K562 (cell line): ENCODE data around the gene ATP2A2. TPM values are rescaled to one million over a fixed set of nuclear protein-coding genes. Genes with fewer than 3 reads are reported as not detected.

Experiments used
- ARID3B ChIP-seq: fragments of 250-450 bp; sonication (Bioruptor Pico); IDR thresholded peaks from 2 replicates; pipeline ENCODE4 v1.4.0; 2020; ENCODE audit warnings: borderline replicate concordance
- ILK ChIP-seq: fragments of 450-650 bp; IDR thresholded peaks from 2 replicates; pipeline ENCODE4 v1.6.1; 2016; ENCODE audit warnings: missing genetic modification characterization, low read depth, mild to moderate bottlenecking, missing compliant biosample characterization, moderate library complexity, borderline replicate concordance
- KAT7 ChIP-seq: sonication (generic); formaldehyde crosslinking; IDR thresholded peaks from 2 replicates; pipeline ENCODE4 v1.8.0; 2022; ENCODE audit warnings: missing genetic modification reagents, mild to moderate bottlenecking, borderline replicate concordance
- NR4A1 ChIP-seq, 2 experiments: fragments of 250-450 bp in 1 of 2; fragments of 450-650 bp in 1 of 2; sonication (Bioruptor Pico) in 1 of 2; IDR thresholded peaks; 2 replicates each; pipeline versions ENCODE4 v1.4.0 to v1.6.1; 2016 to 2020; ENCODE audit warnings: mild to moderate bottlenecking in 2 of 2, missing compliant biosample characterization in 1 of 2, missing genetic modification characterization in 1 of 2, moderate library complexity in 1 of 2
- NUFIP1 ChIP-seq: fragments of 450-650 bp; IDR thresholded peaks from 2 replicates; pipeline ENCODE4 v1.6.1; 2018; ENCODE audit not compliant: partially characterized antibody
- POLR2B ChIP-seq: fragments of 450-650 bp; IDR thresholded peaks from 2 replicates; pipeline ENCODE4 v1.6.1; 2018; ENCODE audit warnings: low read depth; ENCODE audit not compliant: partially characterized antibody
- ZFX ChIP-seq: sonication (generic); formaldehyde crosslinking; IDR thresholded peaks from 2 replicates; pipeline ENCODE4 v1.8.0; 2022; ENCODE audit warnings: mild to moderate bottlenecking, missing genetic modification reagents, moderate library complexity
- ZNF140 ChIP-seq: fragments of 250-450 bp; sonication (Bioruptor Pico); IDR thresholded peaks from 2 replicates; pipeline ENCODE4 v1.8.0; 2021; ENCODE audit warnings: moderate library complexity, mild to moderate bottlenecking, inconsistent platforms
- ZNF589 ChIP-seq: fragments of 200-800 bp; sonication (Bioruptor generic); IDR thresholded peaks from 2 replicates; pipeline ENCODE4 v1.6.1; 2016; ENCODE audit warnings: low read depth, missing genetic modification characterization, missing compliant biosample characterization
- polyA plus RNA-seq, 8 experiments: library from polyadenylated mRNA; depleted of rRNA in 4 of 8; stranded (reverse) in 5 of 8; unstranded in 3 of 8; fragments of >200 nt; fragmentation: Nextera tagmentation in 2 of 8; fragmentation: Illumina TruSeq in 1 of 8; extraction: Ambion mirVana in 2 of 8; extraction: Trizol in 1 of 8; gene quantifications; 2 replicates each; pipeline versions ENCODE4 v1.2.1 to v1.2.3, GENCODE V29; 2011 to 2014; ENCODE audit warnings: inconsistent platforms in 1 of 8, missing spikeins in 1 of 8
- total RNA-seq, 7 experiments: library from RNA; depleted of rRNA in 6 of 7; stranded (reverse); fragments of >200 nt in 6 of 7; fragmentation: Illumina TruSeq in 2 of 7; extraction: Trizol in 2 of 7; gene quantifications; 2 replicates each; pipeline versions ENCODE4 v1.2.1 to v1.2.3, GENCODE V29; 2011 to 2021; ENCODE audit warnings: low replicate concordance in 1 of 7
- TF ChIP-seq, protein P1 (sequence below): fragments of 450-650 bp; IDR thresholded peaks from 2 replicates; pipeline ENCODE4 v1.6.1; 2016; ENCODE audit warnings: mild to moderate bottlenecking, moderate library complexity
- TF ChIP-seq, protein P2 (sequence below), 2 experiments: fragments of 450-650 bp; conservative IDR thresholded peaks; 2 replicates each; pipeline ENCODE4 v1.6.1; 2017; ENCODE audit warnings: mild to moderate bottlenecking in 2 of 2, moderate library complexity in 2 of 2

The ATP2A2 gene
- total and polyA plus RNA-seq, 9 of the 15 experiments (the other 6 are each of a cell fraction or from before 2014, with no cell fraction given) = 5.2 to 205 (median 51.6) TPM

DNA sequence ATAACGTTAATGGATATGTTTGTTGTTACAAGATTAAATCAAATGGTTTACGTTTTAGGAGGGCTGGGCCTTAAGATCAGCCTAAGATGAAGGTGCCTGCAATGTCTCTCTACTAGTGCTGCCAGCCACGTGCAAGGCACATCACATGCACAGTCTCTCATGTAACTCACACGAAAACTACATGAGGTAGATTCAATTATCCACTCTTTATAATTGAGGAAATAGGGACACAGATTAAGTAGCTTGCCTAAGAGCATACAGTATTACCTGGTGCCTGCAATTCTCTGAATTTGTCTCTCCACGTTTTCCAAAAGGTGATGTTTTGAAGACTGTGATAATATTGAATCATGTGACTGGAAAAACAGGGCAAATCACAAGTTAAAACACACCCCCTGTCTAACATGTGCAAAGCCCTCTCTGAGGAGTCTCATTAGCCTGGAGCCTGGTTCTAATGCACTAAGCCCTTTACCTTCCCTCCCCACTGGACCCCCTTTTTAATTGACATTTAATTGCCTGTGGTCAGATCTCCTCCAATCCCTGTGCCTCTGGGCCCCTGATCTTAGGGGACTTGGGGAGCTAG lies 14.6 kb upstream of the ATP2A2 start (continued):
- TF ChIP-seq, protein P1, sequence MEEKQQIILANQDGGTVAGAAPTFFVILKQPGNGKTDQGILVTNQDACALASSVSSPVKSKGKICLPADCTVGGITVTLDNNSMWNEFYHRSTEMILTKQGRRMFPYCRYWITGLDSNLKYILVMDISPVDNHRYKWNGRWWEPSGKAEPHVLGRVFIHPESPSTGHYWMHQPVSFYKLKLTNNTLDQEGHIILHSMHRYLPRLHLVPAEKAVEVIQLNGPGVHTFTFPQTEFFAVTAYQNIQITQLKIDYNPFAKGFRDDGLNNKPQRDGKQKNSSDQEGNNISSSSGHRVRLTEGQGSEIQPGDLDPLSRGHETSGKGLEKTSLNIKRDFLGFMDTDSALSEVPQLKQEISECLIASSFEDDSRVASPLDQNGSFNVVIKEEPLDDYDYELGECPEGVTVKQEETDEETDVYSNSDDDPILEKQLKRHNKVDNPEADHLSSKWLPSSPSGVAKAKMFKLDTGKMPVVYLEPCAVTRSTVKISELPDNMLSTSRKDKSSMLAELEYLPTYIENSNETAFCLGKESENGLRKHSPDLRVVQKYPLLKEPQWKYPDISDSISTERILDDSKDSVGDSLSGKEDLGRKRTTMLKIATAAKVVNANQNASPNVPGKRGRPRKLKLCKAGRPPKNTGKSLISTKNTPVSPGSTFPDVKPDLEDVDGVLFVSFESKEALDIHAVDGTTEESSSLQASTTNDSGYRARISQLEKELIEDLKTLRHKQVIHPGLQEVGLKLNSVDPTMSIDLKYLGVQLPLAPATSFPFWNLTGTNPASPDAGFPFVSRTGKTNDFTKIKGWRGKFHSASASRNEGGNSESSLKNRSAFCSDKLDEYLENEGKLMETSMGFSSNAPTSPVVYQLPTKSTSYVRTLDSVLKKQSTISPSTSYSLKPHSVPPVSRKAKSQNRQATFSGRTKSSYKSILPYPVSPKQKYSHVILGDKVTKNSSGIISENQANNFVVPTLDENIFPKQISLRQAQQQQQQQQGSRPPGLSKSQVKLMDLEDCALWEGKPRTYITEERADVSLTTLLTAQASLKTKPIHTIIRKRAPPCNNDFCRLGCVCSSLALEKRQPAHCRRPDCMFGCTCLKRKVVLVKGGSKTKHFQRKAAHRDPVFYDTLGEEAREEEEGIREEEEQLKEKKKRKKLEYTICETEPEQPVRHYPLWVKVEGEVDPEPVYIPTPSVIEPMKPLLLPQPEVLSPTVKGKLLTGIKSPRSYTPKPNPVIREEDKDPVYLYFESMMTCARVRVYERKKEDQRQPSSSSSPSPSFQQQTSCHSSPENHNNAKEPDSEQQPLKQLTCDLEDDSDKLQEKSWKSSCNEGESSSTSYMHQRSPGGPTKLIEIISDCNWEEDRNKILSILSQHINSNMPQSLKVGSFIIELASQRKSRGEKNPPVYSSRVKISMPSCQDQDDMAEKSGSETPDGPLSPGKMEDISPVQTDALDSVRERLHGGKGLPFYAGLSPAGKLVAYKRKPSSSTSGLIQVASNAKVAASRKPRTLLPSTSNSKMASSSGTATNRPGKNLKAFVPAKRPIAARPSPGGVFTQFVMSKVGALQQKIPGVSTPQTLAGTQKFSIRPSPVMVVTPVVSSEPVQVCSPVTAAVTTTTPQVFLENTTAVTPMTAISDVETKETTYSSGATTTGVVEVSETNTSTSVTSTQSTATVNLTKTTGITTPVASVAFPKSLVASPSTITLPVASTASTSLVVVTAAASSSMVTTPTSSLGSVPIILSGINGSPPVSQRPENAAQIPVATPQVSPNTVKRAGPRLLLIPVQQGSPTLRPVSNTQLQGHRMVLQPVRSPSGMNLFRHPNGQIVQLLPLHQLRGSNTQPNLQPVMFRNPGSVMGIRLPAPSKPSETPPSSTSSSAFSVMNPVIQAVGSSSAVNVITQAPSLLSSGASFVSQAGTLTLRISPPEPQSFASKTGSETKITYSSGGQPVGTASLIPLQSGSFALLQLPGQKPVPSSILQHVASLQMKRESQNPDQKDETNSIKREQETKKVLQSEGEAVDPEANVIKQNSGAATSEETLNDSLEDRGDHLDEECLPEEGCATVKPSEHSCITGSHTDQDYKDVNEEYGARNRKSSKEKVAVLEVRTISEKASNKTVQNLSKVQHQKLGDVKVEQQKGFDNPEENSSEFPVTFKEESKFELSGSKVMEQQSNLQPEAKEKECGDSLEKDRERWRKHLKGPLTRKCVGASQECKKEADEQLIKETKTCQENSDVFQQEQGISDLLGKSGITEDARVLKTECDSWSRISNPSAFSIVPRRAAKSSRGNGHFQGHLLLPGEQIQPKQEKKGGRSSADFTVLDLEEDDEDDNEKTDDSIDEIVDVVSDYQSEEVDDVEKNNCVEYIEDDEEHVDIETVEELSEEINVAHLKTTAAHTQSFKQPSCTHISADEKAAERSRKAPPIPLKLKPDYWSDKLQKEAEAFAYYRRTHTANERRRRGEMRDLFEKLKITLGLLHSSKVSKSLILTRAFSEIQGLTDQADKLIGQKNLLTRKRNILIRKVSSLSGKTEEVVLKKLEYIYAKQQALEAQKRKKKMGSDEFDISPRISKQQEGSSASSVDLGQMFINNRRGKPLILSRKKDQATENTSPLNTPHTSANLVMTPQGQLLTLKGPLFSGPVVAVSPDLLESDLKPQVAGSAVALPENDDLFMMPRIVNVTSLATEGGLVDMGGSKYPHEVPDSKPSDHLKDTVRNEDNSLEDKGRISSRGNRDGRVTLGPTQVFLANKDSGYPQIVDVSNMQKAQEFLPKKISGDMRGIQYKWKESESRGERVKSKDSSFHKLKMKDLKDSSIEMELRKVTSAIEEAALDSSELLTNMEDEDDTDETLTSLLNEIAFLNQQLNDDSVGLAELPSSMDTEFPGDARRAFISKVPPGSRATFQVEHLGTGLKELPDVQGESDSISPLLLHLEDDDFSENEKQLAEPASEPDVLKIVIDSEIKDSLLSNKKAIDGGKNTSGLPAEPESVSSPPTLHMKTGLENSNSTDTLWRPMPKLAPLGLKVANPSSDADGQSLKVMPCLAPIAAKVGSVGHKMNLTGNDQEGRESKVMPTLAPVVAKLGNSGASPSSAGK = peak; percentile 97
- no peak for TF ChIP-seq ZNF140 (CRISPR knock-in tag)
- TF ChIP-seq ILK = no peak
- no peak for TF ChIP-seq NR4A1 (CRISPR knock-in tag; IDR thresholded peaks at IDR 0.05)
- peak; percentile 70; the same call in 1 of the 2 replicates for TF ChIP-seq NR4A1 (tag; IDR thresholded peaks at IDR 0.05)
- peak; percentile 34; the same call in 1 of the 2 replicates for TF ChIP-seq ZNF589 (CRISPR knock-in tag)
- no peak for TF ChIP-seq KAT7
- TF ChIP-seq POLR2B = no peak
- no peak for TF ChIP-seq NUFIP1
- peak; percentile 52 for TF ChIP-seq ZFX
- TF ChIP-seq ARID3B = no peak
- TF ChIP-seq, protein P2, sequence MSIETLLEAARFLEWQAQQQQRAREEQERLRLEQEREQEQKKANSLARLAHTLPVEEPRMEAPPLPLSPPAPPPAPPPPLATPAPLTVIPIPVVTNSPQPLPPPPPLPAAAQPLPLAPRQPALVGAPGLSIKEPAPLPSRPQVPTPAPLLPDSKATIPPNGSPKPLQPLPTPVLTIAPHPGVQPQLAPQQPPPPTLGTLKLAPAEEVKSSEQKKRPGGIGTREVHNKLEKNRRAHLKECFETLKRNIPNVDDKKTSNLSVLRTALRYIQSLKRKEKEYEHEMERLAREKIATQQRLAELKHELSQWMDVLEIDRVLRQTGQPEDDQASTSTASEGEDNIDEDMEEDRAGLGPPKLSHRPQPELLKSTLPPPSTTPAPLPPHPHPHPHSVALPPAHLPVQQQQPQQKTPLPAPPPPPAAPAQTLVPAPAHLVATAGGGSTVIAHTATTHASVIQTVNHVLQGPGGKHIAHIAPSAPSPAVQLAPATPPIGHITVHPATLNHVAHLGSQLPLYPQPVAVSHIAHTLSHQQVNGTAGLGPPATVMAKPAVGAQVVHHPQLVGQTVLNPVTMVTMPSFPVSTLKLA (conservative IDR thresholded peaks at IDR 0.05) = peak; percentile 58; a peak in 2 of 4 replicates
